Coronary artery (tissue), 2 donors: ENCODE data around the gene GPATCH2L.

ENCODE experiments used
- DNase-seq: peaks from one replicate; pipeline ENCODE4 v3.0.0-alpha.2; 2017; ENCODE audit warnings: low spot score
- H3K27ac ChIP-seq, 2 donors: fragments of 200-600 bp; sonication (generic); one replicate each; pipeline ENCODE4 v1.5.1; 2016 to 2019
- H3K4me3 ChIP-seq: fragments of 200-600 bp; sonication (generic); 2 replicates; pipeline ENCODE4 v1.5.1; 2016; ENCODE audit warnings: mild to moderate bottlenecking, moderate library complexity
- TF ChIP-seq, protein P1 (sequence below): fragments of 200-600 bp; sonication (generic); IDR thresholded peaks from one replicate; pipeline ENCODE4 v1.5.1; 2019; ENCODE audit warnings: antibody characterized with exemption

Gene GPATCH2L

GRCh38 chr14:76136476-76137110 is 15.1 kb upstream of the GPATCH2L start:
- DNase-seq, result no peak
- Histone ChIP-seq H3K4me3 (no peak overlapping the region), H3K27ac (no peak overlapping the region)
- TF ChIP-seq, protein P1, sequence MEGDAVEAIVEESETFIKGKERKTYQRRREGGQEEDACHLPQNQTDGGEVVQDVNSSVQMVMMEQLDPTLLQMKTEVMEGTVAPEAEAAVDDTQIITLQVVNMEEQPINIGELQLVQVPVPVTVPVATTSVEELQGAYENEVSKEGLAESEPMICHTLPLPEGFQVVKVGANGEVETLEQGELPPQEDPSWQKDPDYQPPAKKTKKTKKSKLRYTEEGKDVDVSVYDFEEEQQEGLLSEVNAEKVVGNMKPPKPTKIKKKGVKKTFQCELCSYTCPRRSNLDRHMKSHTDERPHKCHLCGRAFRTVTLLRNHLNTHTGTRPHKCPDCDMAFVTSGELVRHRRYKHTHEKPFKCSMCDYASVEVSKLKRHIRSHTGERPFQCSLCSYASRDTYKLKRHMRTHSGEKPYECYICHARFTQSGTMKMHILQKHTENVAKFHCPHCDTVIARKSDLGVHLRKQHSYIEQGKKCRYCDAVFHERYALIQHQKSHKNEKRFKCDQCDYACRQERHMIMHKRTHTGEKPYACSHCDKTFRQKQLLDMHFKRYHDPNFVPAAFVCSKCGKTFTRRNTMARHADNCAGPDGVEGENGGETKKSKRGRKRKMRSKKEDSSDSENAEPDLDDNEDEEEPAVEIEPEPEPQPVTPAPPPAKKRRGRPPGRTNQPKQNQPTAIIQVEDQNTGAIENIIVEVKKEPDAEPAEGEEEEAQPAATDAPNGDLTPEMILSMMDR, result no peak

DNA sequence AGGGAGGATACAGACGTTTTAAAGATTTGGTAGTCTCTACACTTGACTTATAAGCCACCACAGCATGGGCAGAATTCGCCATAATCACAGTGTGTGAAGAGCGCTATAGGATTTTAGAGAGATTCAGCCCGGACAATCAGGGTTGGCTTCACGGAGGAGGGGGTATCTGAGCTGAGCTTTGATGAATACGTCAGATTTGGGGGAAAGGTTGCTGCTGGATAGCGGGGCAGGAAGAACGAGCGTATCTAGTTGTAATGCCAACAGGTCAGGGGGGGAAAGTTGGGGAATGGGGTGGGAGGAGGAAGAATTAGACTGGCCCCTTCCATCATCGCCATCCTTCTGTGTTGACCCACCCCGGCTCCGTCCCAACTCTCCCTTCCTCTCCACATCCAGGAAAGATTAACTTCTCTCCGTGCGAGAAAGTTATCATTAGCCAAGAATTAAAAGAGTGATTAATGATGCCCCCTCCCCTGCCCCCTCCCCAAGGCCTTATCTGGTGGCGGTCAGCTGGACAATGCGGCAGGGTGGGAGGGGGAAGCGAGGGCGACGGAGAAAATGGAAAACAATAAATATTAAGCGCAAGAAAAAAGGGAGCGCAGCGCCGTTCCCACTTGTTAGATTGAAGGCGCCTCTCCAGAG is 13.5 kb upstream of the GPATCH2L start:
- DNase-seq, result no peak
- TF ChIP-seq, protein P1, result no peak
- Histone ChIP-seq H3K27ac (no peak overlapping the region), H3K4me3 (peak overlapping the region; percentile 60)

DNA sequence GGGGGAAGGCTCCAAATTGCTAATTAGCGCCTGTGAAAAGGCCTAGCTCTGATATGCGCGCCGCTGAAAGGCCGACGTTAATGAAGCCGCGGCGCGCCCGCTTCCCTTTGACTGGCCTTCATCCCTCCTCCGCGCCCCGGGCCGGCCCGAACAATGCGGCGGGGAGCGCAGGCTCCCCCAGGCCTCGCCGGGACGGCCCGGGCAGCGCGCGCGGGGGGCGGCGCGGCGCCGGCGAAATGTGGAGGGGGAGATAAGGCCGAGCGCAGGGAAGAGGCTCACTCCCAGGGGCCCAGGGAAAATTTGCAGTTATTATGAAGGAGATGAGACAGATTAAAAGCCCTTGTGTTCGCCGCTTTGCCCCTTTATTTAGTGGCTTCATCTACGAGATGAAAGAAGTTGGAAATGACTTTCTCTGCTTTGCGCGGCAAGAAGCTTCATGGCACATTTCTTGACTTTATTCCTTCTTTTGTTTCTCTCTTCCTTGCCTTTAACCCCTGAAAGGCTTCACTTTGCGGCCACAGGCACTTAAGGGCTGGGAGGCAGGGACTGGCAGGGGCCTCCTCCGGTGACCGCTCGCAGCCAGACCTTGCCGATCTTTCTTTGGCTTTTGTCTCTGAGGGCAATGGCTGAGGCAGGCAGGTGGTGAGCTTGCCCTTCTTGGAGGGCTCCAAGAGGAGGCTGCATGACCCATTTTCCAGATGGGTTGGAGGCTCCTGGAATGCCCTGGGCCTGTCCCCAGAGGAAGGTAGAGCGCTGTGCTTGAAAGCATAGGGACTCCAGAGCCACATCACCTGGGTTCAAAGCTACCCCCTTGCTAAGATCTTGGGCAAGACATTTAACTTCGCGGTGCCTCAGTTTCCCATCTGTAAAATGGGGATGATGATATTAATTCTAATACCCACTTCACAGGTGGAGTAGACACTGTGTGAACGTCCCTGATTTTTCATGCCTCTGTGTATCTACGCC is 12.7 kb upstream of the GPATCH2L start:
- DNase-seq, result no peak
- Histone ChIP-seq H3K27ac (no peak overlapping the region), H3K4me3 (peak overlapping the region; percentile 60)
- TF ChIP-seq, protein P1, result no peak

DNA sequence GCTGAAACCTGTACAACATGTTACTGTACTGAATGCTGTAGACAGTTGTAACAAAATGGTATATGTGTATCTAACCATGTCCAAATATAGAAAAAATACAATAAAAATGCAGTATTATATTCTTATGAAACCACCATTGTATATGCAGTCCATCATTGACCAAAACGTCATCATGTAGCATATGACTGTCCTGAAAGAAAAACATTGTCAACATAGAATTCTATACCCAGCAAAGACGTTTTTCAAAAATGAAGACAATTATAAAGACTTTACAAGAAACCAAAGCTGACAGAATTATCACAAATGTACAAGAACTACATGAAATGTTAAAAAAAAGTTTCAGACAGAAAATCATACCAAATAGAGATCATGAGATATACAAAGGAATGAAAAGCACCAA is 8.1 kb upstream of the GPATCH2L start:
- no peak overlapping the region for H3K4me3 ChIP-seq
- no peak for DNase-seq
- H3K27ac ChIP-seq, result no peak overlapping the region
- TF ChIP-seq, protein P1, result no peak

- DNase-seq, result no peak
- Histone ChIP-seq H3K27ac (no peak overlapping the region), H3K4me3 (no peak overlapping the region)
- TF ChIP-seq, protein P1, result no peak
Measured at GRCh38 chr14:76146976-76147375, 4.7 kb upstream of the GPATCH2L start.

GRCh38 chr14:76149196-76149595 is 2.5 kb upstream of the GPATCH2L start:
- Histone ChIP-seq H3K27ac (no peak overlapping the region), H3K4me3 (no peak overlapping the region)
- TF ChIP-seq, protein P1, result no peak
- no peak for DNase-seq
